IMR-90 (cell line): ENCODE measurements around the gene GOLT1A. TPM values are rescaled to one million over a fixed set of nuclear protein-coding genes. Genes with fewer than 3 reads are reported as not detected.

Source experiments
- ATAC-seq: fragments of 200-7000 bp; cut with Tn5 transposase; 2 replicates; pipeline ENCODE4 v1.9.1; 2020; ENCODE audit warnings: low read depth, mild to moderate bottlenecking, moderate library complexity
- BruUV-seq: library from RNA; stranded (reverse); fragments of 400-500 nt; replicated peaks from 2 replicates; lab custom pipeline; 2021; lab: Mats Ljungman, UMichigan
- CTCF ChIA-PET: fragments of 300-600 bp; formaldehyde crosslinking; extraction: SDS; loops from one replicate; lab custom pipeline; 2021; ENCODE audit warnings: antibody characterized with exemption; lab: Yijun Ruan, JAX
- POLR2A ChIA-PET: fragments of 300-600 bp; sonication (Branson Sonifier 250); formaldehyde crosslinking; loops from one replicate; lab custom pipeline; 2022; ENCODE audit warnings: antibody characterized with exemption; ENCODE audit not compliant: unreplicated experiment; lab: Charles Lee
- DNase-seq: peaks from one replicate; pipeline ENCODE4 v3.0.0; 2013
- H2AFZ ChIP-seq: replicated peaks from 2 replicates; pipeline ENCODE3; 2013; ENCODE audit warnings: low read length, mild to moderate bottlenecking; ENCODE audit not compliant: poor library complexity
- H2AK5ac ChIP-seq: 2 replicates; pipeline ENCODE4 v1.6.1; 2013; ENCODE audit warnings: low read depth, low read length, inconsistent platforms
- H2AK9ac ChIP-seq: replicated peaks from 2 replicates; pipeline ENCODE3; 2013; ENCODE audit warnings: mild to moderate bottlenecking, low read depth, low read length, moderate library complexity; ENCODE audit not compliant: poor library complexity
- H2BK120ac ChIP-seq: 2 replicates; pipeline ENCODE4 v1.6.1; 2013; ENCODE audit warnings: low read depth, low read length, inconsistent platforms
- H2BK15ac ChIP-seq: 3 replicates; pipeline ENCODE4 v1.6.1; 2013; ENCODE audit warnings: low read depth, low read length, inconsistent platforms
- H2BK20ac ChIP-seq: 2 replicates; pipeline ENCODE4 v1.6.1; 2013; ENCODE audit warnings: low read depth, mild to moderate bottlenecking, inconsistent platforms, low read length, moderate library complexity
- H2BK5ac ChIP-seq: 2 replicates; pipeline ENCODE4 v1.6.1; 2013; ENCODE audit warnings: mild to moderate bottlenecking, low read depth, low read length, inconsistent platforms; ENCODE audit not compliant: poor library complexity, severe bottlenecking
- H3K14ac ChIP-seq: replicated peaks from 2 replicates; pipeline ENCODE4 v1.6.1; 2013; ENCODE audit warnings: low read depth, low read length, inconsistent platforms
- H3K18ac ChIP-seq: 2 replicates; pipeline ENCODE4 v1.6.1; 2013; ENCODE audit warnings: low read depth, low read length, control low read depth
- H3K23ac ChIP-seq: 2 replicates; pipeline ENCODE4 v1.6.1; 2013; ENCODE audit warnings: low read depth, low read length, inconsistent platforms
- H3K27ac ChIP-seq: 2 replicates; pipeline ENCODE4 v1.5.1; 2013; ENCODE audit warnings: mild to moderate bottlenecking, control low read depth, low read length; ENCODE audit not compliant: insufficient read depth
- H3K27me3 ChIP-seq: 2 replicates; pipeline ENCODE4 v1.6.1; 2013; ENCODE audit warnings: low read length; ENCODE audit not compliant: control insufficient read depth, insufficient read depth
- H3K36me3 ChIP-seq: 2 replicates; pipeline ENCODE4 v1.6.1; 2013; ENCODE audit warnings: low read length, mixed read lengths; ENCODE audit not compliant: control insufficient read depth, insufficient read depth
- H3K4ac ChIP-seq: 2 replicates; pipeline ENCODE4 v1.6.1; 2013; ENCODE audit warnings: low read depth, low read length, inconsistent platforms
- H3K4me1 ChIP-seq: 2 replicates; pipeline ENCODE4 v1.6.1; 2013; ENCODE audit warnings: low read length, mixed read lengths; ENCODE audit not compliant: control insufficient read depth, insufficient read depth
- H3K4me2 ChIP-seq: 2 replicates; pipeline ENCODE4 v1.6.1; 2013; ENCODE audit warnings: low read depth, mild to moderate bottlenecking, control low read depth, low read length, moderate library complexity
- H3K4me3 ChIP-seq: 2 replicates; pipeline ENCODE4 v1.5.1; 2013; ENCODE audit warnings: low read depth, mild to moderate bottlenecking, control low read depth, low read length, moderate library complexity; ENCODE audit not compliant: insufficient read depth
- H3K56ac ChIP-seq: 2 replicates; pipeline ENCODE4 v1.6.1; 2013; ENCODE audit warnings: low read length, inconsistent platforms; ENCODE audit not compliant: insufficient read depth; ENCODE audit errors: extremely low read depth
- H3K79me1 ChIP-seq, 2 experiments: 2 replicates each; pipeline ENCODE4 v1.6.1; 2013; ENCODE audit warnings: low read length in 2 of 2, inconsistent platforms in 1 of 2, low read depth in 1 of 2
- H3K9ac ChIP-seq: 2 replicates; pipeline ENCODE4 v1.6.1; 2013; ENCODE audit warnings: low read depth, low read length, control low read depth
- H3K9me1 ChIP-seq: 2 replicates; pipeline ENCODE4 v1.6.1; 2013; ENCODE audit warnings: low read length, inconsistent platforms; ENCODE audit not compliant: insufficient read depth
- H3K9me3 ChIP-seq: 2 replicates; pipeline ENCODE4 v1.6.1; 2013; ENCODE audit warnings: low read length; ENCODE audit not compliant: control insufficient read depth, insufficient read depth
- H4K20me1 ChIP-seq: 2 replicates; pipeline ENCODE4 v1.6.1; 2013; ENCODE audit warnings: low read length, inconsistent platforms; ENCODE audit not compliant: insufficient read depth
- H4K5ac ChIP-seq: 2 replicates; pipeline ENCODE4 v1.6.1; 2013; ENCODE audit warnings: mild to moderate bottlenecking, low read depth, low read length, control low read depth
- H4K8ac ChIP-seq, 2 experiments: 2 replicates each; pipeline ENCODE4 v1.6.1; 2013; ENCODE audit warnings: low read depth in 2 of 2, low read length in 2 of 2, control low read depth in 1 of 2, inconsistent platforms in 1 of 2
- H4K91ac ChIP-seq: 2 replicates; pipeline ENCODE4 v1.6.1; 2013; ENCODE audit warnings: low read depth, low read length, inconsistent platforms; ENCODE audit not compliant: insufficient read depth
- CHD1 ChIP-seq: IDR thresholded peaks from 2 replicates; pipeline ENCODE4 v1.6.1; 2012; ENCODE audit warnings: low read depth, low read length, improper control_type of control experiment
- CTCF ChIP-seq: conservative IDR thresholded peaks from 2 replicates; pipeline ENCODE4 v1.5.1; 2012; ENCODE audit warnings: mild to moderate bottlenecking, low read depth, low read length, improper control_type of control experiment
- MXI1 ChIP-seq: IDR thresholded peaks from 2 replicates; pipeline ENCODE4 v1.6.1; 2012; ENCODE audit warnings: low read depth, mild to moderate bottlenecking, low read length, moderate library complexity, borderline replicate concordance
- POLR2A ChIP-seq: IDR thresholded peaks from 2 replicates; pipeline ENCODE4 v1.6.1; 2012; ENCODE audit warnings: mild to moderate bottlenecking, low read depth, low read length
- RAD21 ChIP-seq: IDR thresholded peaks from 2 replicates; pipeline ENCODE4 v1.6.1; 2012; ENCODE audit warnings: low read length, improper control_type of control experiment
- RCOR1 ChIP-seq: IDR thresholded peaks from 2 replicates; pipeline ENCODE4 v1.6.1; 2012; ENCODE audit warnings: mild to moderate bottlenecking, low read length, improper control_type of control experiment; ENCODE audit not compliant: insufficient replicate concordance
- SMC3 ChIP-seq: fragments of 150-350 bp; IDR thresholded peaks from 2 replicates; pipeline ENCODE4 v1.6.1; 2016; ENCODE audit warnings: low read depth, mild to moderate bottlenecking, antibody characterized with exemption, low read length, moderate library complexity
- WGBS, 2 experiments: methylation state at CpG; one replicate each; pipeline versions ENCODE4 v1.1.5 to v1.1.7; 2013; ENCODE audit warnings: missing lambda C conversion rate in 2 of 2; ENCODE audit not compliant: insufficient read length in 1 of 2; ENCODE audit errors: extremely low coverage in 2 of 2; 5-methylcytosine and 5-hydroxymethylcytosine counted together
- dilution Hi-C: fragments of 300-500 bp; cut with HindIII; formaldehyde crosslinking; loops from one replicate; pipeline ENCODE4 v1.14.3; 2018; ENCODE audit warnings: low sequenced_read_pairs; ENCODE audit not compliant: unreplicated experiment
- in situ Hi-C: fragments of 300-500 bp; cut with MboI; formaldehyde crosslinking; loops from 3 replicates; pipeline ENCODE4 v1.14.3; 2019; ENCODE audit warnings: low sequenced_read_pairs, inconsistent platforms, mixed read lengths
- intact Hi-C: fragments of 100-400 bp; cut with micrococcal nuclease; formaldehyde crosslinking; loops from 2 replicates; pipeline ENCODE4 v1.10.0; 2022
- polyA plus RNA-seq, 3 experiments: library from polyadenylated mRNA; depleted of rRNA; stranded (reverse); fragments of >200 nt; gene quantifications; 2 replicates each; pipeline ENCODE4 v1.2.3, GENCODE V29; 2012; ENCODE audit warnings: low replicate concordance in 1 of 3
- total RNA-seq: library from RNA; depleted of rRNA; stranded (reverse); fragments of >200 nt; gene quantifications from 2 replicates; pipeline ENCODE4 v1.2.3, GENCODE V29; 2012

The GOLT1A gene
- total and polyA plus RNA-seq, 2 of the 4 experiments (the other 2 are of a cell fraction) = 0.32 TPM; not detected in 1

GRCh38 chr1:204260601-204261197, 46.9 kb upstream of the GOLT1A start:
- ATAC-seq (no peak), DNase-seq (no peak)
- no peak overlapping the region for H2BK20ac ChIP-seq
- no peak overlapping the region for H3K27ac ChIP-seq
- H2BK120ac ChIP-seq = no peak overlapping the region
- POLR2A ChIA-PET = no interaction called here
- CTCF ChIA-PET = no interaction called here
- H3K9ac ChIP-seq = no peak overlapping the region
- no peak overlapping the region for H3K23ac ChIP-seq
- H4K5ac ChIP-seq = no peak overlapping the region
- no peak for TF ChIP-seq RCOR1
- TF ChIP-seq SMC3 = no peak
- no peak for TF ChIP-seq MXI1
- no peak for TF ChIP-seq POLR2A
- TF ChIP-seq CHD1 = no peak
- no peak for TF ChIP-seq CTCF
- no peak for TF ChIP-seq RAD21
- H3K4me3 ChIP-seq = no peak overlapping the region
- H2BK5ac ChIP-seq = no peak overlapping the region
- no peak overlapping the region for H4K91ac ChIP-seq
- H3K4me1 ChIP-seq = peaks cover 19% of the 10 kb centered on the region
- H3K79me1 ChIP-seq = no peaks in the 10 kb centered on the region
- H2AK9ac ChIP-seq = no peak overlapping the region
- no peak overlapping the region for H2BK15ac ChIP-seq
- H4K8ac ChIP-seq = no peak overlapping the region
- no peaks in the 10 kb centered on the region for H3K27me3 ChIP-seq
- peaks cover 8% of the 10 kb centered on the region; the same call in 1 of the 2 replicates for H3K9me1 ChIP-seq
- intact Hi-C loops = no loop called here
- no peak overlapping the region for H3K18ac ChIP-seq
- H4K20me1 ChIP-seq = no peaks in the 10 kb centered on the region
- H3K36me3 ChIP-seq = peaks cover 26% of the 10 kb centered on the region
- H2AK5ac ChIP-seq = no peak overlapping the region
- no peaks in the 10 kb centered on the region for H3K9me3 ChIP-seq
- no peak overlapping the region for H3K14ac ChIP-seq
- no peak overlapping the region for H3K4me2 ChIP-seq
- no TSS peak for BruUV-seq
- H3K56ac ChIP-seq = no peak overlapping the region
- dilution Hi-C loops = no loop called here
- in situ Hi-C loops = no loop called here
- H3K4ac ChIP-seq = no peak overlapping the region
- no peak overlapping the region for H2AFZ ChIP-seq
- 100% methylated on average over 2 of the region's 14 CpGs; no CpG with 5 or more reads in 1 of the 2 experiments for WGBS, 2 experiments
